COR-L47 (cell line): ENCODE results near the gene MR1.

Experiments
- DNase-seq: peaks from one replicate; lab custom pipeline; 2025; lab: John Stamatoyannopoulos, UW

Gene MR1

DNA sequence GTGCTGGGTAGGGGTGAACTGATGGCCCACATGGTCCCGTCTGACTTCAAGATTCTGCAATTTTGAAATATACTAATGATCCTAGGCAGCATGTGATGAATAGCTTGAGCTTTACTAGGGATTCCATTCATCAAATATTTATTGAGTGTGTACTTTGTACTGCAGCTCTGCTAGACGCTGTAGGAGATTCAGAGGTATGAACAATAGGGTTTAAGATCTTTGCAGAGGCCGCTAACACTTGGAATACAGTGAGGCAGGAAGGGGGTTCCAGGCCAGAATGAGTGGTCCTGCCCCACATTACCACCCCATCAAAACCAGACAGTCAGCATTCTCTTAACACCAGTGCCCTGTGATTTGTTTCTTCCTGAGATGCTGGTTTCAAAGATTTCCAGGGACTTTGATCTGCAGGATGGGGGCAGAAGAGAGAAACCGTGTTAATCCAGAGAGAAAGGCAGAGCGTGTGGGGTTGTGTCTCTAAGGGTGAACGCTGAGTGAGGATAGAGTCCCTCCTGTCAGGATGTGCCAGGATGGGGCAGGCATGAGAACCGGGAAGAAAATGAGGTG is 74.6 kb downstream of the MR1 start:
- DNase-seq, result no peak

DNA sequence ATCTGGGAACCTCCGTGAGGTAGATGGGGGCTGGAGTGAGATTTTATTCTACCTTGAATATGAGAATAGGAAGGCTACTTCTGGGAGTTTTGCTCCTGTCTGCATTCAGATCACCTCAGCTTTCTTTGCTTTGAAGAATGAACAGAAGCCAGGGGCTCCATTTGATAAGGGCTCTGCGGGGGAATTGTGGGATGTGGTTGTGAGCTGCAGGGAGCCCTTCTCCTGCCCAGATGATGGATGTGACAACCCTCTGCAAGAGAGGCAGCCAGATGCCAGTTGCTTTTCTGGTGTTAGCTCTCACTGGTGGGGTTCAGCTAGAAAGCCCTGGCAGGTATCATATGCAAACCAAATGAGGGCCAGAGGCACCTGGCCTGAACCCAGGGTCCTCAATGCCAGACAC is 76.2 kb downstream of the MR1 start:
- no peak for DNase-seq
